A549 (cell line): ENCODE measurements around the gene ECPAS.

Experiments used
- CHD2 ChIP-seq: fragments of 150-350 bp; IDR thresholded peaks from 2 replicates; pipeline ENCODE4 v1.6.1; 2014; ENCODE audit warnings: low read length; ENCODE audit not compliant: partially characterized antibody
- ESRRA ChIP-seq: fragments of 150-350 bp; IDR thresholded peaks from 2 replicates; pipeline ENCODE4 v1.6.1; 2014; ENCODE audit warnings: mild to moderate bottlenecking, low read length, borderline replicate concordance
- JUN ChIP-seq, 2 experiments: fragments of >200 bp; sonication (Bioruptor Twin); formaldehyde crosslinking; IDR thresholded peaks; 2 replicates in 1 of 2; 3 replicates in 1 of 2; pipeline ENCODE4 v1.6.1; 2016 to 2017
- MAFK ChIP-seq: fragments of 450-650 bp; IDR thresholded peaks from 2 replicates; pipeline ENCODE4 v1.6.1; 2014; ENCODE audit not compliant: partially characterized antibody
- NR3C1 ChIP-seq: fragments of >200 bp; sonication (Bioruptor Twin); formaldehyde crosslinking; IDR thresholded peaks from 3 replicates; pipeline ENCODE4 v1.6.1; 2017
- POLR2A ChIP-seq: IDR thresholded peaks from 2 replicates; pipeline ENCODE4 v1.6.1; 2012; ENCODE audit warnings: mild to moderate bottlenecking, low read length
- RCOR1 ChIP-seq: fragments of 150-350 bp; IDR thresholded peaks from 2 replicates; pipeline ENCODE4 v1.6.1; 2014; ENCODE audit warnings: antibody characterized with exemption, low read length, low read depth
- RFX5 ChIP-seq: fragments of 450-650 bp; IDR thresholded peaks from 2 replicates; pipeline ENCODE4 v1.7.1; 2014; ENCODE audit warnings: antibody characterized with exemption, mild to moderate bottlenecking, moderate library complexity
- ZSCAN20 ChIP-seq: fragments of 250-450 bp; sonication (Bioruptor Pico); IDR thresholded peaks from 2 replicates; pipeline ENCODE4 v1.8.0; 2022; ENCODE audit warnings: mild to moderate bottlenecking, moderate library complexity
- TF ChIP-seq, protein P1 (sequence below): fragments of >200 bp; sonication (Bioruptor Twin); formaldehyde crosslinking; IDR thresholded peaks from 3 replicates; pipeline ENCODE4 v1.5.1; 2016
- TF ChIP-seq, protein P2 (sequence below): IDR thresholded peaks from 2 replicates; pipeline ENCODE4 v1.6.1; 2012
- TF ChIP-seq, protein P3 (sequence below): IDR thresholded peaks from 2 replicates; pipeline ENCODE4 v1.6.1; 2012; ENCODE audit warnings: low read depth, borderline replicate concordance
- TF ChIP-seq, protein P4 (sequence below): fragments of 450-650 bp; IDR thresholded peaks from 2 replicates; pipeline ENCODE4 v1.6.1; 2014; ENCODE audit warnings: antibody characterized with exemption

DNA sequence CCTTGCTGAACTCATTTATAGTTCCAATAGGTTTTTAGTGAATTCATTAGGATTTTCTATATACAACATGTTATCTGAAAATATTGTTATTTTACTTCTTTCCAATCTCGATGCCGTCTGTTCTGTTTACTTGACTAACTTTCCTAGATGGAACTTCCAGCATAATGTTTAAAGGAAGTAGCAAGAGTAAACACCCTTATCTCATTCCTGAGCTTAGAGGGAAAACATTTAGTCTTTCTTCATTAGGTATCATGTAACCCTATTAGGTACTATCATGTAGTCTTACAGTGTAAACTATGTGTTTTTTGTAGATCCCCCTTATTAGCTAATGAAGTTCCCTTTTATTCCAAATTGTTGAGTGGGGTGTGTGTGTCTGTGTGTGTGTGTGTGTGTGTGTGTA, 131.6 kb downstream of the ECPAS start:
- TF ChIP-seq, protein P1, sequence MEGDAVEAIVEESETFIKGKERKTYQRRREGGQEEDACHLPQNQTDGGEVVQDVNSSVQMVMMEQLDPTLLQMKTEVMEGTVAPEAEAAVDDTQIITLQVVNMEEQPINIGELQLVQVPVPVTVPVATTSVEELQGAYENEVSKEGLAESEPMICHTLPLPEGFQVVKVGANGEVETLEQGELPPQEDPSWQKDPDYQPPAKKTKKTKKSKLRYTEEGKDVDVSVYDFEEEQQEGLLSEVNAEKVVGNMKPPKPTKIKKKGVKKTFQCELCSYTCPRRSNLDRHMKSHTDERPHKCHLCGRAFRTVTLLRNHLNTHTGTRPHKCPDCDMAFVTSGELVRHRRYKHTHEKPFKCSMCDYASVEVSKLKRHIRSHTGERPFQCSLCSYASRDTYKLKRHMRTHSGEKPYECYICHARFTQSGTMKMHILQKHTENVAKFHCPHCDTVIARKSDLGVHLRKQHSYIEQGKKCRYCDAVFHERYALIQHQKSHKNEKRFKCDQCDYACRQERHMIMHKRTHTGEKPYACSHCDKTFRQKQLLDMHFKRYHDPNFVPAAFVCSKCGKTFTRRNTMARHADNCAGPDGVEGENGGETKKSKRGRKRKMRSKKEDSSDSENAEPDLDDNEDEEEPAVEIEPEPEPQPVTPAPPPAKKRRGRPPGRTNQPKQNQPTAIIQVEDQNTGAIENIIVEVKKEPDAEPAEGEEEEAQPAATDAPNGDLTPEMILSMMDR = no peak
- TF ChIP-seq RCOR1 = no peak
- TF ChIP-seq JUN (IDR thresholded peaks at IDR 0.05) = no peak
- TF ChIP-seq, protein P2, sequence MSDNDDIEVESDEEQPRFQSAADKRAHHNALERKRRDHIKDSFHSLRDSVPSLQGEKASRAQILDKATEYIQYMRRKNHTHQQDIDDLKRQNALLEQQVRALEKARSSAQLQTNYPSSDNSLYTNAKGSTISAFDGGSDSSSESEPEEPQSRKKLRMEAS = no peak
- TF ChIP-seq CHD2 = no peak
- TF ChIP-seq, protein P3, sequence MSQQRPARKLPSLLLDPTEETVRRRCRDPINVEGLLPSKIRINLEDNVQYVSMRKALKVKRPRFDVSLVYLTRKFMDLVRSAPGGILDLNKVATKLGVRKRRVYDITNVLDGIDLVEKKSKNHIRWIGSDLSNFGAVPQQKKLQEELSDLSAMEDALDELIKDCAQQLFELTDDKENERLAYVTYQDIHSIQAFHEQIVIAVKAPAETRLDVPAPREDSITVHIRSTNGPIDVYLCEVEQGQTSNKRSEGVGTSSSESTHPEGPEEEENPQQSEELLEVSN = no peak
- no peak for TF ChIP-seq POLR2A
- TF ChIP-seq NR3C1 = no peak
- no peak for TF ChIP-seq ESRRA
- TF ChIP-seq ZSCAN20 (CRISPR knock-in tag) = no peak
- no peak for TF ChIP-seq RFX5
- TF ChIP-seq MAFK = no peak
- TF ChIP-seq, protein P4, sequence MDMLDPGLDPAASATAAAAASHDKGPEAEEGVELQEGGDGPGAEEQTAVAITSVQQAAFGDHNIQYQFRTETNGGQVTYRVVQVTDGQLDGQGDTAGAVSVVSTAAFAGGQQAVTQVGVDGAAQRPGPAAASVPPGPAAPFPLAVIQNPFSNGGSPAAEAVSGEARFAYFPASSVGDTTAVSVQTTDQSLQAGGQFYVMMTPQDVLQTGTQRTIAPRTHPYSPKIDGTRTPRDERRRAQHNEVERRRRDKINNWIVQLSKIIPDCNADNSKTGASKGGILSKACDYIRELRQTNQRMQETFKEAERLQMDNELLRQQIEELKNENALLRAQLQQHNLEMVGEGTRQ = no peak
